ENCODE measurements around the gene PAXX. TPM values are rescaled to one million over a fixed set of nuclear protein-coding genes. Genes with fewer than 3 reads are reported as not detected.

Gene PAXX
- total RNA-seq, 1 experiment from 2014 or later = 113 TPM

DNA sequence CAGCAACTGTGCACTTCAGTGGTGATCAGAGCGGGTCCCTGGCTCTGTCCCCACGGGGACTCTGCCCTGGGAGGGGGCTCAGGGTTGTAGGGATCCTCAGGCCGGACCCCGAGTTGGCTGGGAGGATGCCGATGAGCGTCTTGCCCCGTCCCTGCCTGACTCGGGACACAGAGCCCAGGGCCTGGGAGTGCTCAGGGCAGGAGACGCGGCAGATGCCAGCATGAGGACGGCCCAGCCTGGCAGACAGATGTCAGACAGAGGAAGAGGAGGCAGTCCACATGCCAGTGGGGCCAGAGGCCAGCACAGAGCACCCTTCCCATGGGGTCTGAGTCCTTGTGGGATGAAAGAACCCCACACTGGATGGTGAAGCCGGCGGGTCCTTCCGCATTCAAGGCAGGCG, 28.9 kb upstream of the PAXX start:
- intact Hi-C loops (cut with micrococcal nuclease) = no loop called here
- no peak for ATAC-seq
- no peaks in the 10 kb centered on the region for H4K20me1 ChIP-seq (ENCODE audit: low read length)
- no peaks in the 10 kb centered on the region for H3F3A ChIP-seq (ENCODE audit: low read length, unreplicated experiment)
- CTCF ChIA-PET = no interaction called here
- no peak overlapping the region for H3K4me3 ChIP-seq (ENCODE audit: low read length)
- H3K4me1 ChIP-seq (ENCODE audit: insufficient read depth, low read length) = peaks cover 8% of the 10 kb centered on the region
- no peak for DNase-seq
- no peaks in the 10 kb centered on the region for H3K9me3 ChIP-seq (ENCODE audit: low read length)
- TF ChIP-seq, protein P1, sequence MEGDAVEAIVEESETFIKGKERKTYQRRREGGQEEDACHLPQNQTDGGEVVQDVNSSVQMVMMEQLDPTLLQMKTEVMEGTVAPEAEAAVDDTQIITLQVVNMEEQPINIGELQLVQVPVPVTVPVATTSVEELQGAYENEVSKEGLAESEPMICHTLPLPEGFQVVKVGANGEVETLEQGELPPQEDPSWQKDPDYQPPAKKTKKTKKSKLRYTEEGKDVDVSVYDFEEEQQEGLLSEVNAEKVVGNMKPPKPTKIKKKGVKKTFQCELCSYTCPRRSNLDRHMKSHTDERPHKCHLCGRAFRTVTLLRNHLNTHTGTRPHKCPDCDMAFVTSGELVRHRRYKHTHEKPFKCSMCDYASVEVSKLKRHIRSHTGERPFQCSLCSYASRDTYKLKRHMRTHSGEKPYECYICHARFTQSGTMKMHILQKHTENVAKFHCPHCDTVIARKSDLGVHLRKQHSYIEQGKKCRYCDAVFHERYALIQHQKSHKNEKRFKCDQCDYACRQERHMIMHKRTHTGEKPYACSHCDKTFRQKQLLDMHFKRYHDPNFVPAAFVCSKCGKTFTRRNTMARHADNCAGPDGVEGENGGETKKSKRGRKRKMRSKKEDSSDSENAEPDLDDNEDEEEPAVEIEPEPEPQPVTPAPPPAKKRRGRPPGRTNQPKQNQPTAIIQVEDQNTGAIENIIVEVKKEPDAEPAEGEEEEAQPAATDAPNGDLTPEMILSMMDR (conservative IDR thresholded peaks at IDR 0.05; ENCODE audit: low read depth, low read length) = no peak
- TF ChIP-seq EZH2 (IDR thresholded peaks at IDR 0.05; ENCODE audit: low read length, unreplicated experiment) (no peak), EZH2phosphoT487 (IDR thresholded peaks at IDR 0.05; ENCODE audit: borderline replicate concordance, low read length) (no peak)
- no peak overlapping the region for H3K9ac ChIP-seq (ENCODE audit: low read length)
- no peak overlapping the region for H3K4me2 ChIP-seq (ENCODE audit: low read length)
- H3K36me3 ChIP-seq (ENCODE audit: low read depth, low read length) = no peaks in the 10 kb centered on the region
- H3K9me2 ChIP-seq (replicated peaks; ENCODE audit: low read length) = no peaks in the 10 kb centered on the region
- BruUV-seq (replicated peaks) = no TSS peak
- no peak overlapping the region for H3K27ac ChIP-seq (ENCODE audit: low read length)
- no peaks in the 10 kb centered on the region for H3K27me3 ChIP-seq (ENCODE audit: low read length)
- H3K79me2 ChIP-seq (ENCODE audit: low read length) = no peaks in the 10 kb centered on the region
- H2AFZ ChIP-seq (ENCODE audit: low read length) = no peak overlapping the region
- POLR2A ChIA-PET (ENCODE audit: unreplicated experiment) = no interaction called here

DNA sequence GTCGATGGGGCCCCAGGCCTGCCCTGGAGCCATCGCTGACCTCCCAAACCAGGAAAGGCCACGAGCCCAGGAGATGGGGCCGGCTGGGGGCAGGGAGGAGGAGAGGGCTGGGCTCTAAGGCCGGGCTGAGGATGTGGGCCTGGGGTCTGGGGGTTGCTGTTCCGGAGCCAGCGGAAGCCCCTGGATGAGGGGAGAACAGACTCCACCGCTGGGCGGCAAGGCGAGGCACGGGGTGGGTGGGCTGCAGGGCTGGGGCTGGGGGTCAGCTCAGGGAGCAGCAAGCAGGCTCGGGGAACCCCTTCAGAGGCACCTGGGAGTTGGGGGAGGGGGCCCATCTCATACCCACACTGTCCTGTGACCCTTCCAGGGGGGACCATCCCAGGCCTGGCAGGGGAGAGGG, 28.5 kb upstream of the PAXX start:
- ChIA-PET POLR2A (ENCODE audit: unreplicated experiment) (no interaction called here), CTCF (no interaction called here)
- TF ChIP-seq EZH2 (IDR thresholded peaks at IDR 0.05; ENCODE audit: low read length, unreplicated experiment) (no peak), EZH2phosphoT487 (IDR thresholded peaks at IDR 0.05; ENCODE audit: borderline replicate concordance, low read length) (no peak)
- TF ChIP-seq, protein P1 (conservative IDR thresholded peaks at IDR 0.05; ENCODE audit: low read depth, low read length) = no peak
- ATAC-seq (no peak), DNase-seq (no peak)
- BruUV-seq (replicated peaks) = no TSS peak
- no peaks in the 10 kb centered on the region for H3F3A ChIP-seq (ENCODE audit: low read length, unreplicated experiment)
- no peaks in the 10 kb centered on the region for H3K9me2 ChIP-seq (replicated peaks; ENCODE audit: low read length)
- H3K27ac ChIP-seq (ENCODE audit: low read length) = no peak overlapping the region
- no peak overlapping the region for H3K9ac ChIP-seq (ENCODE audit: low read length)
- no peaks in the 10 kb centered on the region for H3K79me2 ChIP-seq (ENCODE audit: low read length)
- H3K4me1 ChIP-seq (ENCODE audit: insufficient read depth, low read length) = peaks cover 8% of the 10 kb centered on the region
- H3K4me3 ChIP-seq (ENCODE audit: low read length) = no peak overlapping the region
- no peak overlapping the region for H2AFZ ChIP-seq (ENCODE audit: low read length)
- no peaks in the 10 kb centered on the region for H4K20me1 ChIP-seq (ENCODE audit: low read length)
- intact Hi-C loops (cut with micrococcal nuclease) = no loop called here
- H3K4me2 ChIP-seq (ENCODE audit: low read length) = no peak overlapping the region
- H3K27me3 ChIP-seq (ENCODE audit: low read length) = no peaks in the 10 kb centered on the region
- no peaks in the 10 kb centered on the region for H3K9me3 ChIP-seq (ENCODE audit: low read length)
- no peaks in the 10 kb centered on the region for H3K36me3 ChIP-seq (ENCODE audit: low read depth, low read length)

DNA sequence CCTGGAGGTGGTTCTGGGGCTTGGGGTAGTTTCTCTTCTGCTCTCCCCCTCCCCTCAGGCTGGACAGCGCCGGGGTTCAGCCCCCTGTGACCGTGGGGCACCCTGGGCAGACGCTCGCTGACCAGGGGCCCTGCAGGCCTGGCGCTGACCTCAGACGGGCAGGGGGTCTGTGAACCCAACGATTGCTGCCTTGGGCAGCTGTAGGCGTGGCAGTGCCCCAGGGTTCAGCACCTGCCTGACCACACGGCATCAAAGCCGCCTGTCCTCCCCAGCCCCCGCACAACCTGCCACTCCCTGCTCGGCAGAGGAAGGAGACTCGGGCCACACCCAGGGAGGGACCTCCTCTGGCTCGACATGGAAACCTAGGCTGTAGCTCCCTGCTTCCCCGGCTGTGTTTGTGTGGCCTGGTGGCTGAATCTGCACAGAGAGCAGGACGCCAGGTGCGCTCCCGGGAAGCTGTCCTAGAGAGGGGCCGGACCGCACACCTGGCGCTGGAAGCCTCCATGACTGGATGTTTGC, 28.0 kb upstream of the PAXX start:
- DNase-seq (peak; percentile 18), ATAC-seq (peak; percentile 76)
- Histone ChIP-seq H3K9me2 (replicated peaks; ENCODE audit: low read length) (no peaks in the 10 kb centered on the region), H3K36me3 (ENCODE audit: low read depth, low read length) (no peaks in the 10 kb centered on the region), H4K20me1 (ENCODE audit: low read length) (no peaks in the 10 kb centered on the region), H3K27me3 (ENCODE audit: low read length) (no peaks in the 10 kb centered on the region), H3F3A (ENCODE audit: low read length, unreplicated experiment) (no peaks in the 10 kb centered on the region), H3K79me2 (ENCODE audit: low read length) (no peaks in the 10 kb centered on the region), H3K4me2 (ENCODE audit: low read length) (peak overlapping the region; percentile 54), H2AFZ (ENCODE audit: low read length) (peak overlapping the region; percentile 55), H3K9me3 (ENCODE audit: low read length) (no peaks in the 10 kb centered on the region), H3K4me3 (ENCODE audit: low read length) (no peak overlapping the region), H3K27ac (ENCODE audit: low read length) (no peak overlapping the region), H3K9ac (ENCODE audit: low read length) (no peak overlapping the region), H3K4me1 (ENCODE audit: insufficient read depth, low read length) (peaks cover 8% of the 10 kb centered on the region)
- ChIA-PET CTCF (interaction anchor here (0.5 to 0.7 kb wide), 2 partner anchors 11 to 16 kb away, joined by 3 to 7 read pairs; no protein-coding TSS in a partner anchor), POLR2A (ENCODE audit: unreplicated experiment) (no interaction called here)
- intact Hi-C loops (cut with micrococcal nuclease) = no loop called here
- no TSS peak for BruUV-seq (replicated peaks)
- TF ChIP-seq, protein P1 (conservative IDR thresholded peaks at IDR 0.05; ENCODE audit: low read depth, low read length) = no peak
- TF ChIP-seq EZH2 (IDR thresholded peaks at IDR 0.05; ENCODE audit: low read length, unreplicated experiment) (no peak), EZH2phosphoT487 (IDR thresholded peaks at IDR 0.05; ENCODE audit: borderline replicate concordance, low read length) (no peak)
